Liver (tissue), 9 donors: ENCODE measurements around the gene CRYGA. TPM values are rescaled to one million over a fixed set of nuclear protein-coding genes. Genes with fewer than 3 reads are reported as not detected.
"Not testable (repeated sequence)": the region's sequence is repeated elsewhere in the genome, so short reads cannot be mapped to it uniquely, and the experiment has no call there.

ENCODE experiments used
- DNase-seq: peaks from one replicate; pipeline ENCODE4 v3.0.0-alpha.2; 2017; ENCODE audit warnings: low spot score
- H3K27ac ChIP-seq, 2 donors: one replicate each; pipeline ENCODE4 v1.7.0; 2013; ENCODE audit warnings: inconsistent platforms in 2 of 2, low read length in 2 of 2, control low read depth in 1 of 2, low read depth in 1 of 2, mild to moderate bottlenecking in 1 of 2
- H3K27me3 ChIP-seq, 4 donors: one replicate each; pipeline versions ENCODE4 v1.6.1 to v1.7.0; 2013; ENCODE audit warnings: low read length in 3 of 4, inconsistent platforms in 1 of 4, mild to moderate bottlenecking in 1 of 4, moderate library complexity in 1 of 4; ENCODE audit not compliant: control insufficient read depth in 4 of 4, insufficient read depth in 4 of 4
- H3K36me3 ChIP-seq, 4 donors: one replicate each; pipeline versions ENCODE4 v1.6.1 to v1.7.0; 2013; ENCODE audit warnings: low read length in 3 of 4, mild to moderate bottlenecking in 3 of 4, low read depth in 1 of 4, moderate library complexity in 1 of 4; ENCODE audit not compliant: control insufficient read depth in 4 of 4, insufficient read depth in 3 of 4
- H3K4me1 ChIP-seq, 4 donors: one replicate each; pipeline versions ENCODE4 v1.6.1 to v1.7.0; 2013; ENCODE audit warnings: low read length in 3 of 4, mild to moderate bottlenecking in 3 of 4, moderate library complexity in 1 of 4; ENCODE audit not compliant: control insufficient read depth in 4 of 4, insufficient read depth in 4 of 4
- H3K4me3 ChIP-seq, 3 donors: one replicate each; pipeline versions ENCODE4 v1.6.1 to v1.7.0; 2013; ENCODE audit warnings: low read length in 3 of 3, control low read depth in 1 of 3, low read depth in 1 of 3, mild to moderate bottlenecking in 1 of 3
- H3K9ac ChIP-seq, 2 donors: one replicate each; pipeline ENCODE4 v1.7.0; 2013; ENCODE audit warnings: low read length in 2 of 2, mild to moderate bottlenecking in 2 of 2, moderate library complexity in 2 of 2, control low read depth in 1 of 2, low read depth in 1 of 2
- H3K9me3 ChIP-seq, 4 donors: one replicate each; pipeline versions ENCODE4 v1.6.1 to v1.7.0; 2013; ENCODE audit warnings: low read length in 3 of 4; ENCODE audit not compliant: control insufficient read depth in 4 of 4
- EGR1 ChIP-seq, 2 donors: IDR thresholded peaks; 2 replicates each; pipeline ENCODE4 v1.6.1; 2016 to 2018; ENCODE audit warnings: antibody characterized with exemption in 2 of 2, low read depth in 2 of 2
- FOXA2 ChIP-seq: IDR thresholded peaks from 2 replicates; pipeline ENCODE4 v1.6.1; 2016; ENCODE audit warnings: antibody characterized with exemption
- GABPA ChIP-seq, 2 donors: IDR thresholded peaks in 1 of 2; conservative IDR thresholded peaks in 1 of 2; 2 replicates each; pipeline ENCODE4 v1.6.1; 2016; ENCODE audit warnings: antibody characterized with exemption in 2 of 2, mild to moderate bottlenecking in 1 of 2, moderate library complexity in 1 of 2
- HNF4A ChIP-seq, 2 donors: conservative IDR thresholded peaks; 2 replicates each; pipeline ENCODE4 v1.6.1; 2016; ENCODE audit warnings: antibody characterized with exemption in 2 of 2, mild to moderate bottlenecking in 2 of 2
- HNF4G ChIP-seq: IDR thresholded peaks from 2 replicates; pipeline ENCODE4 v1.6.1; 2016; ENCODE audit warnings: antibody characterized with exemption
- JUND ChIP-seq, 2 donors: IDR thresholded peaks; 2 replicates each; pipeline ENCODE4 v1.6.1; 2016; ENCODE audit warnings: antibody characterized with exemption in 2 of 2
- NR2F2 ChIP-seq: IDR thresholded peaks from 2 replicates; pipeline ENCODE4 v1.6.1; 2016; ENCODE audit warnings: antibody characterized with exemption
- SP1 ChIP-seq: IDR thresholded peaks from 2 replicates; pipeline ENCODE4 v1.6.1; 2018; ENCODE audit warnings: antibody characterized with exemption, mild to moderate bottlenecking
- YY1 ChIP-seq: IDR thresholded peaks from 2 replicates; pipeline ENCODE4 v1.6.1; 2016; ENCODE audit warnings: antibody characterized with exemption, mild to moderate bottlenecking
- WGBS: extraction: QIAGEN DNeasy Blood & Tissue Kit; methylation state at CpG from one replicate; pipeline ENCODE4 v1.1.7; 2013; 5-methylcytosine and 5-hydroxymethylcytosine counted together
- polyA plus RNA-seq, 2 donors: library from polyadenylated mRNA; stranded (reverse) in 1 of 2; unstranded in 1 of 2; fragments of 200-250 nt in 1 of 2; fragments of >200 nt in 1 of 2; fragmentation: Nextera tagmentation in 1 of 2; extraction: Ambion mirVana in 1 of 2; gene quantifications; one replicate each; pipeline versions ENCODE4 v1.2.1 to v1.2.3, GENCODE V29; 2013 to 2015
- total RNA-seq, 2 donors: library from RNA; depleted of rRNA; stranded (reverse); fragments of >200 nt; gene quantifications; one replicate each; pipeline ENCODE4 v1.2.3, GENCODE V29; 2014
- TF ChIP-seq, protein P1 (sequence below): IDR thresholded peaks from 2 replicates; pipeline ENCODE4 v1.6.1; 2016; ENCODE audit warnings: antibody characterized with exemption
- TF ChIP-seq, protein P2 (sequence below): IDR thresholded peaks from 2 replicates; pipeline ENCODE4 v1.6.1; 2016; ENCODE audit warnings: antibody characterized with exemption, mild to moderate bottlenecking
- TF ChIP-seq, protein P3 (sequence below): fragments of 150-350 bp; IDR thresholded peaks from 2 replicates; pipeline ENCODE4 v1.5.1; 2017; ENCODE audit warnings: improper control_type of control experiment, low read depth, low read length; ENCODE audit not compliant: missing input control
- donor health status: healthy.
- donor health status: healthy.
- donor health status: healthy.
- donor health status: healthy.
- donor health status: healthy.

Gene CRYGA
- total and polyA plus RNA-seq, 4 donors = not detected

DNA sequence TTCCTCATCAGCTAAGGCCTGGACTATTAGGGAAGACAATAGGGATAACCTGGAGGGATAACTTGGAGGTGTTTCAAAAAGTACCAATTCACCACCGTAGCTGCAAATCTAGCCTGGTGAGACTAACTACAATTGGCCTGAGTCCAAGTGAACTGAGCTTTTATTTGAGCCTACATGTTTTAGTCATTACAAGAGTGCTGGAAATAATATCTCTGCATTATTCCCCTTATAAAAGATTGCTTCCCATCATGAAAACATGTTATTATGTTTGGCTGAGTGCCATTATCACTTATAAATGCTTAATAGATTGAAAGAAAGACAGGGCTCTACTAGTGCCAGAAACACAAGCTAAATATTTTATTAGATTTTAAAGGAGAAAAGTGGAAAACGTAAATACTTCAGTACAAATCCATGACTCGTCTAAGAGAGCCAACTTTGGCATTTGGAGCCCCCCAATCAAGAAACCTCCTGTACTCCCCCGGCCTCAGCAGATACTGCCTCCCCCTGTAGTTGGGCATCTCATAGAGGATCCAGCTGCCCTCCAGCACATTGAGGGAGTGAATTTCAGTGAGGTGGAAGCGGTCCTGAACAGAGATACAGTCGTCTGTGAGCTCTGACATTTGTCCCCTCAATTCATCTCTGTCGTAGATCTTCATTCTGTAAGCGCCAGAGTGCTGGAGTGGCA lies 21.0 kb downstream of the CRYGA start (continued):
- TF ChIP-seq YY1 (no peak), HNF4G (no peak), SP1 (no peak), NR2F2 (no peak), HNF4A (conservative IDR thresholded peaks at IDR 0.05) (no peak)
- TF ChIP-seq, protein P1, sequence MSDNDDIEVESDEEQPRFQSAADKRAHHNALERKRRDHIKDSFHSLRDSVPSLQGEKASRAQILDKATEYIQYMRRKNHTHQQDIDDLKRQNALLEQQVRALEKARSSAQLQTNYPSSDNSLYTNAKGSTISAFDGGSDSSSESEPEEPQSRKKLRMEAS = no peak

DNA sequence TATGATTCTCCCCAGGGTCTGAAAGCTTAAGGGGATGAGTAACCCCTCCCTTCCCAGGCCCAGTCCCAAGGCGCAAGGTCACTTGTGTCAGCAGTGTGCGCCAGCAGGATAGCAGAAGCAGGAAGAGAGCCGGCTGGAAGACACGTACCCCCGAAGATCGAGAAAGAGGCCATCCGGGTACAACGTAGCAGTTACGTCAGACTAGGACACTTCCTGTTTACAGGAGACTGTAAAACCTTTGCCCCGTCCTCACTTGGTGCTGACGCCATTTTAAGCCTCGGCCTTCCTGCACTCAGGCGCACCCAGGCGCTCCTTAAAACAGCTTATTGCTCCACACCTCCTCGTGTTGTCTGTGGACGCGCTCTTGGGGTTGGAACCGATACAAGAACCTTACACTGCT lies 23.9 kb downstream of the CRYGA start:
- no peak overlapping the region for H3K9ac ChIP-seq
- DNase-seq = no peak
- H3K9me3 ChIP-seq = no peaks in the 10 kb centered on the region
- no peaks in the 10 kb centered on the region for H3K27me3 ChIP-seq
- no peak overlapping the region for H3K4me3 ChIP-seq
- H3K36me3 ChIP-seq = no peaks in the 10 kb centered on the region
- H3K4me1 ChIP-seq = peaks cover 0 to 3% (median 0%) of the 10 kb centered on the region in 4 donors
- WGBS = 94% methylated on average over 18 of the region's 18 CpGs
- H3K27ac ChIP-seq = no peak overlapping the region
- TF ChIP-seq GABPA (IDR thresholded peaks at IDR 0.05 in 1 of 2, conservative IDR thresholded peaks at IDR 0.05 in 1 of 2) (no peak), HNF4G (no peak), EGR1 (IDR thresholded peaks at IDR 0.05; ENCODE audit: low read depth in 2 of 2) (no peak), SP1 (no peak), JUND (IDR thresholded peaks at IDR 0.05) (no peak)
- TF ChIP-seq, protein P2, sequence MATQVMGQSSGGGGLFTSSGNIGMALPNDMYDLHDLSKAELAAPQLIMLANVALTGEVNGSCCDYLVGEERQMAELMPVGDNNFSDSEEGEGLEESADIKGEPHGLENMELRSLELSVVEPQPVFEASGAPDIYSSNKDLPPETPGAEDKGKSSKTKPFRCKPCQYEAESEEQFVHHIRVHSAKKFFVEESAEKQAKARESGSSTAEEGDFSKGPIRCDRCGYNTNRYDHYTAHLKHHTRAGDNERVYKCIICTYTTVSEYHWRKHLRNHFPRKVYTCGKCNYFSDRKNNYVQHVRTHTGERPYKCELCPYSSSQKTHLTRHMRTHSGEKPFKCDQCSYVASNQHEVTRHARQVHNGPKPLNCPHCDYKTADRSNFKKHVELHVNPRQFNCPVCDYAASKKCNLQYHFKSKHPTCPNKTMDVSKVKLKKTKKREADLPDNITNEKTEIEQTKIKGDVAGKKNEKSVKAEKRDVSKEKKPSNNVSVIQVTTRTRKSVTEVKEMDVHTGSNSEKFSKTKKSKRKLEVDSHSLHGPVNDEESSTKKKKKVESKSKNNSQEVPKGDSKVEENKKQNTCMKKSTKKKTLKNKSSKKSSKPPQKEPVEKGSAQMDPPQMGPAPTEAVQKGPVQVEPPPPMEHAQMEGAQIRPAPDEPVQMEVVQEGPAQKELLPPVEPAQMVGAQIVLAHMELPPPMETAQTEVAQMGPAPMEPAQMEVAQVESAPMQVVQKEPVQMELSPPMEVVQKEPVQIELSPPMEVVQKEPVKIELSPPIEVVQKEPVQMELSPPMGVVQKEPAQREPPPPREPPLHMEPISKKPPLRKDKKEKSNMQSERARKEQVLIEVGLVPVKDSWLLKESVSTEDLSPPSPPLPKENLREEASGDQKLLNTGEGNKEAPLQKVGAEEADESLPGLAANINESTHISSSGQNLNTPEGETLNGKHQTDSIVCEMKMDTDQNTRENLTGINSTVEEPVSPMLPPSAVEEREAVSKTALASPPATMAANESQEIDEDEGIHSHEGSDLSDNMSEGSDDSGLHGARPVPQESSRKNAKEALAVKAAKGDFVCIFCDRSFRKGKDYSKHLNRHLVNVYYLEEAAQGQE = no peak

DNA sequence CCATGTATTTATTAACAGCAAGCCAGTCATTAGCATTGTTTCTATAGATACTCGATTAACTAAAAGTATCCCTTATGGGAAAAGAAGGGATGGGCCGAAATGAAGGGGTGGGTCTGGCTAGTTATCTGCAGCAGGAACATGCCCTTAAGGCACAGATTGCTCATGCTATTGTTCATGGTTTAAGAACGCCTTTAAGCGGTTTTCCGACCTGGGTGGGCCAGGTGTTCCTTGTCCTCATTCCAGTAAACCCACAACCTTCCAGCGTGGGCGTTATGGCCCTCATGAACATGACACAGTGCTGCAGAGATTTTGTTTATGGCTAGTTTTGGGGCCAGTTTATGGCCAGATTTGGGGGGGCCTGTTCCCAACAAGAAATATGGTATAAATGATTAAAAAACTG lies 25.1 kb downstream of the CRYGA start:
- not testable (repeated sequence) for DNase-seq, H3K4me1 ChIP-seq, H3K36me3 ChIP-seq, H3K9ac ChIP-seq, H3K27me3 ChIP-seq, H3K27ac ChIP-seq, H3K4me3 ChIP-seq, H3K9me3 ChIP-seq
- WGBS = 97% methylated on average over 7 of the region's 7 CpGs

DNA sequence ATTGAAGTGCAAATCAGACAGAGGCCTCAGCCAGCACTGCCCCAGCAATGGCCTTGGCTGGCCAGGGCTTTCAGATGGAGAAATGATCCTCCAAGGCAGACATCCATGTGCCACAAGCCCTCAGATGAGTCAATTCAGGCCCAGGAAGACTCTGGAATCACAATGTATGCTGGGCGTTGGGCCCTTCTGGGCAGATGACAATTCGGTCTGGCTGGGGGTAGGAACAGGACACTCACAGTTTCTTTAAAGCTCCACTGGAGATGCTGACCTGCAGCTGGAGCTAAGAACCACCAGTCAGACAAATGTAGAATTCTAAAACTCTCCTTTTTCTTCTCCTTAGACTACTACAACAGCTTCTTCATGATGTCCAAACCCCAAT lies 26.7 kb downstream of the CRYGA start:
- Histone ChIP-seq H3K9me3 (no peaks in the 10 kb centered on the region), H3K4me3 (no peak overlapping the region), H3K9ac (no peak overlapping the region), H3K36me3 (no peaks in the 10 kb centered on the region), H3K27ac (no peak overlapping the region), H3K27me3 (no peaks in the 10 kb centered on the region), H3K4me1 (peaks cover 0 to 3% (median 0%) of the 10 kb centered on the region in 4 donors)
- DNase-seq = no peak
- WGBS = 94% methylated on average over 2 of the region's 2 CpGs
- TF ChIP-seq, protein P2 = no peak
- TF ChIP-seq HNF4G = no peak
- no peak for TF ChIP-seq NR2F2
- TF ChIP-seq, protein P1 = no peak
- no peak for TF ChIP-seq FOXA2
- TF ChIP-seq, protein P3, sequence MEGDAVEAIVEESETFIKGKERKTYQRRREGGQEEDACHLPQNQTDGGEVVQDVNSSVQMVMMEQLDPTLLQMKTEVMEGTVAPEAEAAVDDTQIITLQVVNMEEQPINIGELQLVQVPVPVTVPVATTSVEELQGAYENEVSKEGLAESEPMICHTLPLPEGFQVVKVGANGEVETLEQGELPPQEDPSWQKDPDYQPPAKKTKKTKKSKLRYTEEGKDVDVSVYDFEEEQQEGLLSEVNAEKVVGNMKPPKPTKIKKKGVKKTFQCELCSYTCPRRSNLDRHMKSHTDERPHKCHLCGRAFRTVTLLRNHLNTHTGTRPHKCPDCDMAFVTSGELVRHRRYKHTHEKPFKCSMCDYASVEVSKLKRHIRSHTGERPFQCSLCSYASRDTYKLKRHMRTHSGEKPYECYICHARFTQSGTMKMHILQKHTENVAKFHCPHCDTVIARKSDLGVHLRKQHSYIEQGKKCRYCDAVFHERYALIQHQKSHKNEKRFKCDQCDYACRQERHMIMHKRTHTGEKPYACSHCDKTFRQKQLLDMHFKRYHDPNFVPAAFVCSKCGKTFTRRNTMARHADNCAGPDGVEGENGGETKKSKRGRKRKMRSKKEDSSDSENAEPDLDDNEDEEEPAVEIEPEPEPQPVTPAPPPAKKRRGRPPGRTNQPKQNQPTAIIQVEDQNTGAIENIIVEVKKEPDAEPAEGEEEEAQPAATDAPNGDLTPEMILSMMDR = no peak
- TF ChIP-seq YY1 = no peak
- TF ChIP-seq JUND (IDR thresholded peaks at IDR 0.05) = no peak
